ENCODE data around the gene PTPRG. TPM values are rescaled to one million over a fixed set of nuclear protein-coding genes. Genes with fewer than 3 reads are reported as not detected.

PTPRG gene
- total RNA-seq, 1 donor from 2014 or later: 0.22 TPM

DNA sequence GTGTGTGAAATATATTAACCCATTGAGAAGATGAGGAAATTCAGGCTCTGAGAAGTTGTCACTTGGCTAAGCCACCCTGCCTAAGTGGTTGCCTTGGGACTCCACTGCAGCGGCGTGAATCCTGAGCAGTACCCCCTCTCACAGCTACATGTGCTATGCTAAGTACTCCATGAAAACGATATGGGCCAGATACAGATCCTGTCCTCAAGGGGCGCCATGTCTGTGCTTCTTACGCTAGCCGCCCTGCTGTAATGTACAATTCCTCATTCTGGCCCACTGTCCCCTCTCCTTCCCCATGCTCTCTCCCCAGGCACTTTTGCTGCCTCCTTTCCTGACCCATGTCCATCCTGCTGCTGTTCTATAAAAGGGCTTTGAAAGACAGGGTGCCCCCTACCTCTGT is 671.7 kb downstream of the PTPRG start:
- Mint-ChIP-seq H3K36me3 (ENCODE audit: low read depth) (no peaks in the 10 kb centered on the region), H3K27ac (no peak overlapping the region), H3K4me3 (no peak overlapping the region), H3K4me1 (peaks cover 5% of the 10 kb centered on the region), H3K9me3 (no peaks in the 10 kb centered on the region), H3K27me3 (no peaks in the 10 kb centered on the region)
- ChIA-PET CTCF (no interaction called here), POLR2A (no interaction called here)
- ATAC-seq (ENCODE audit: low read depth) (no peak), DNase-seq (no peak)
- intact Hi-C loops (cut with micrococcal nuclease): no loop called here
- TF ChIP-seq, protein P1, sequence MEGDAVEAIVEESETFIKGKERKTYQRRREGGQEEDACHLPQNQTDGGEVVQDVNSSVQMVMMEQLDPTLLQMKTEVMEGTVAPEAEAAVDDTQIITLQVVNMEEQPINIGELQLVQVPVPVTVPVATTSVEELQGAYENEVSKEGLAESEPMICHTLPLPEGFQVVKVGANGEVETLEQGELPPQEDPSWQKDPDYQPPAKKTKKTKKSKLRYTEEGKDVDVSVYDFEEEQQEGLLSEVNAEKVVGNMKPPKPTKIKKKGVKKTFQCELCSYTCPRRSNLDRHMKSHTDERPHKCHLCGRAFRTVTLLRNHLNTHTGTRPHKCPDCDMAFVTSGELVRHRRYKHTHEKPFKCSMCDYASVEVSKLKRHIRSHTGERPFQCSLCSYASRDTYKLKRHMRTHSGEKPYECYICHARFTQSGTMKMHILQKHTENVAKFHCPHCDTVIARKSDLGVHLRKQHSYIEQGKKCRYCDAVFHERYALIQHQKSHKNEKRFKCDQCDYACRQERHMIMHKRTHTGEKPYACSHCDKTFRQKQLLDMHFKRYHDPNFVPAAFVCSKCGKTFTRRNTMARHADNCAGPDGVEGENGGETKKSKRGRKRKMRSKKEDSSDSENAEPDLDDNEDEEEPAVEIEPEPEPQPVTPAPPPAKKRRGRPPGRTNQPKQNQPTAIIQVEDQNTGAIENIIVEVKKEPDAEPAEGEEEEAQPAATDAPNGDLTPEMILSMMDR (IDR thresholded peaks at IDR 0.05): no peak

DNA sequence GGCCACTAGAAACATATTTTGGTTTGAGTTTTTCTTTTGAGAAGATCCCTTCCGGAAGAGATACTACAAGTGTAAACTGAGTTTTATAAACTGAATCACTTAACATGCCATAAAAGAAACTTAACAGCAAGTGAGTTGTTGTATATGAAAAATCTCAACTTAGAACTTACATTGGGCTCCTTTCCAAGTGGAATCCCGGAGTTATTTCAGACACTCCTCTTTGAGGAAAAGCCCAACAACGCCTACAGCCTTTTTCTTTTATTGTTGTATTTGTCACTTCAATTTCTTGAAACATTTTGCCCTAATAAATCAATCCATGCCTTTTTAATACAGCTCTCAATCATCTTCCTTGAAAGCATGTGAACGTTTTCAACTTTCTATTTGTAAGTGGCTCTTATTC is 674.6 kb downstream of the PTPRG start:
- Mint-ChIP-seq H3K36me3 (ENCODE audit: low read depth) (no peaks in the 10 kb centered on the region), H3K4me3 (no peak overlapping the region), H3K9me3 (no peaks in the 10 kb centered on the region), H3K27me3 (no peaks in the 10 kb centered on the region), H3K4me1 (peaks cover 8% of the 10 kb centered on the region), H3K27ac (no peak overlapping the region)
- intact Hi-C loops (cut with micrococcal nuclease): no loop called here
- TF ChIP-seq, protein P1 (IDR thresholded peaks at IDR 0.05): no peak
- no peak for DNase-seq
- ChIA-PET POLR2A (no interaction called here), CTCF (no interaction called here)
- ATAC-seq (ENCODE audit: low read depth): no peak

DNA sequence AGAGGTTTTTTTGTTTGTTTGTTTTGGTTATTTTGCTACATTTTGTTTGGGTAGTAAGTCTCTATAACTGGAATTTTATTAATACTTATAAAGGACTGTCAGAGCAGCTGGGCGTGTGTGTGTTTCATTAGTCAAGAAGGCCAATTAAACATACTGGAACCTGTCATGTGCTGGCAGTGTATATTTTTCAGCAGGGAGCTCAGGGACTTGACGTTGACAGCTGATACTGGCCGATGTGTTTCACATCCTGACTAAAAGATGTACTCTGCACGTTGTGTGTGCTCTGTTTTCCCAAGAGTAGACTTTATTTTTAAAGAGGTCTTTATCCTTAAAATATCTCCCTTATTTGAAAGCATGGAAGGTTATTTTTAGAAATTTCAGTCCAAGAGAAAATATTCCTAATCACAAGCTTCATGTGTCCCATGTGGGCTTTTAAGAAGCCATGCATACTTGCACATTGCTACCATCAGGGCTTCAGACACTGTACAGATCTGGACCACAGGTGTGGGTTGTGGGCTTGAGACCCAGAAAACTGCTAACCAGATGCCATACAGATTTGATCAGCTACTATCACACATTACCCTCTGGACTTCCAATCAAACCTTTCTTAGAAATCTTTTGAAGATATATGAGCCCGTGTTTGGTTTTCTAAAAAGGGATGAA is 676.0 kb downstream of the PTPRG start:
- ChIA-PET CTCF (no interaction called here), POLR2A (no interaction called here)
- intact Hi-C loops (cut with micrococcal nuclease): no loop called here
- TF ChIP-seq, protein P1 (IDR thresholded peaks at IDR 0.05): no peak
- ATAC-seq (ENCODE audit: low read depth): no peak
- no peaks in the 10 kb centered on the region for H3K27me3 Mint-ChIP-seq
- H3K36me3 Mint-ChIP-seq (ENCODE audit: low read depth): no peaks in the 10 kb centered on the region
- H3K9me3 Mint-ChIP-seq: no peaks in the 10 kb centered on the region
- DNase-seq: no peak
- no peak overlapping the region for H3K27ac Mint-ChIP-seq
- H3K4me1 Mint-ChIP-seq: peaks cover 8% of the 10 kb centered on the region
- no peak overlapping the region for H3K4me3 Mint-ChIP-seq

DNA sequence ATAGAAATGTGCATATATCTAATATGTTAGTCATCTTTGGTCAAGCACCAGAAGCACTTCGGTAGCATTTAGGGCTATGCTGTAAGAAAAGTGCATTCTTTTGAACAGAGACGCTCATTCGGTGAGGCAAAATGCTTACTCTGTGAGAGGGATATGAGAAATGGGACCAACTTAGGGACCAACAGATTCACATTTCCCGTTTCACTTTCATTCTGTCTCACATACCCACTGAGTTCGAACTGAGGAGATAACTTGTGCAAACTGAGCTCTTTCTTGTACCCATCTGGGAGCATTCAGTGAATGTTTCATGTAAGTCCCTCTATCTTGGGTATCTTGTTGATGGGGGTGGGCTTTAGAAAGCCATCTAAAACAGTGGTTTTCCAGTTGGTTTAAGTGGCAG is 676.6 kb downstream of the PTPRG start:
- Mint-ChIP-seq H3K36me3 (ENCODE audit: low read depth) (no peaks in the 10 kb centered on the region), H3K4me3 (no peak overlapping the region), H3K9me3 (no peaks in the 10 kb centered on the region), H3K27ac (no peak overlapping the region), H3K4me1 (peaks cover 8% of the 10 kb centered on the region), H3K27me3 (no peaks in the 10 kb centered on the region)
- ChIA-PET POLR2A (no interaction called here), CTCF (no interaction called here)
- intact Hi-C loops (cut with micrococcal nuclease): no loop called here
- no peak for ATAC-seq (ENCODE audit: low read depth)
- TF ChIP-seq, protein P1 (IDR thresholded peaks at IDR 0.05): no peak
- no peak for DNase-seq

DNA sequence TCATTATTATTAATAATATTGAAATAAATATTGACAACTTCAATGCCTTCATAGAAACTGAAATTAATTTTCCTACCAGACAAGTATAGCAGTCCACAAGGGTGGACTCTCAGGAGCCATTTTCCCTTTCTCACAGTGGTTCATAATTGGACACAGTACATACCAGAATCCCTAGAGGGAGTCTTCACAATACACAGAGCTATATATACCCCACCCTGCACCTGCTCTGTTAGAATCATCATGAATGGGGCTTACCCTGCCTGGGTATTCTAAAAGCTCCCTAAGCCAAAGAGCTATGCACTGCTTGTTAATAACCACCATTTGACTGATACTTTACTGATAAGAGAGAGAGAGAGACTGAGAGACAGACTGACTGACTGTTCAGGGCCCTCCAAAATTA is 677.1 kb downstream of the PTPRG start:
- no peaks in the 10 kb centered on the region for H3K9me3 Mint-ChIP-seq
- peaks cover 8% of the 10 kb centered on the region for H3K4me1 Mint-ChIP-seq
- TF ChIP-seq, protein P1 (IDR thresholded peaks at IDR 0.05): no peak
- H3K36me3 Mint-ChIP-seq (ENCODE audit: low read depth): no peaks in the 10 kb centered on the region
- CTCF ChIA-PET: no interaction called here
- POLR2A ChIA-PET: no interaction called here
- H3K27ac Mint-ChIP-seq: no peak overlapping the region
- intact Hi-C loops (cut with micrococcal nuclease): no loop called here
- DNase-seq (no peak), ATAC-seq (ENCODE audit: low read depth) (no peak)
- H3K27me3 Mint-ChIP-seq: no peaks in the 10 kb centered on the region
- H3K4me3 Mint-ChIP-seq: no peak overlapping the region

All from activated B cell treated with CpG ODN at 0.5 μM for 24 hours (primary cell).